HG02759 (cell line): ENCODE measurements around the gene B3GNT5.
"Not testable (repeated sequence)": the region's sequence is repeated elsewhere in the genome, so short reads cannot be mapped to it uniquely, and the experiment has no call there.

Source experiments
- ATAC-seq: cut with Tn5 transposase; IDR thresholded peaks from one replicate; pipeline ENCODE4 v1.9.1; 2021; ENCODE audit warnings: mild to moderate bottlenecking, moderate library complexity; ENCODE audit not compliant: unreplicated experiment

Gene B3GNT5

DNA sequence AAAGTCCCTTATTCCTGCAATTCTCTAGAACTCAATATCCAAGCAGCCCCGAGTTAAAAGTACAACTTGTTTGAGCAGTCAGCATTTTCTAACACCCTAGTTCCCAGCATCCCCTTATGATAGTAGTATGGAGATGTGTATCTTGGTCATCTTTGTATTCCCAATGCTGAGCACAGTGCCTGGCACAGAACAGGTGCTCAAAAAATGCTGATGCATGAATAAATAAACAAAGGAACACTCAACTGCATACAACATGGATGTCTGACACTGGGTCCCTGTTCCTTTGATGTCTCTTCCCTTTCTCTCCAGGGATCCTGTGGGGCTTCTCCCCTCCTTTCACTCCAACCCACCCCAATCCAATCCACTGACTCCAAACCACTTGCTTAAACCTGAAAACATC is 23.9 kb upstream of the B3GNT5 start:
- ATAC-seq = no peak

DNA sequence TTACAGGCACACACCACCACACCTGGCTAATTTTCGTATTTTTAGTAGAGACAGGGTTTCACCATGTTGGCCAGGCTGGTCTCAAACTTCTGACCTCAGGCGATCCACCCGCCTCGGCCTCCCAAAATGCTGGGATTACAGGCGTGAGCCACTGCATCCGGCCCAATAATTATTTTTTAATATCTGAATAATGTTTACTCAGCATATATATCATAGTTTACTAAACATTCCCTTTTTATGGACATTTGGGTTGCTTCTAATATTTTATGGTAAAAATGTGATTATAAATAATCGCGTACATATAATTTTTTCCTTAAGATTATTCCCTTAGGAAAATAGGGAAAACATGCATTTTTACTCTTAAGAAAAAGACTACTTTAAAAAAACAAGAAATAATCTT is 22.8 kb upstream of the B3GNT5 start:
- ATAC-seq = not testable (repeated sequence)

DNA sequence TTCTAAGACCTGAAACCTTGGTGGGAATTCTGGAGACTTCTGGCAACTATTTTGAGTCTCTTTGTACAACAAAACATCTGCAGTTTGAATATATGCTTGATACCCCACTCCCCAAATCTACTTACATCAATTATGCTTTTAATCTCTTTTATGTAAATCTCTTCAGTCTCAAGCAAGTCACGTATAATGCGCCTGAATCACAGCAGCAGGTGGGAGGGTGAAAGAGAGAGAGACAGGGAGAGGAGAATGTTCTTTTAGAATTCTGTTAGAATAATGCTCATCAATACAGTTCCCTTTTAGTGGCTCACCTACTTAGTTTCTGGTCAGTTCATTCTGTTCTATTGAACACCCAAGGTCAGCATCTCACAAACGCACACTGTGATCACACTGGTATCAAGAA is 22.2 kb upstream of the B3GNT5 start:
- ATAC-seq = no peak

DNA sequence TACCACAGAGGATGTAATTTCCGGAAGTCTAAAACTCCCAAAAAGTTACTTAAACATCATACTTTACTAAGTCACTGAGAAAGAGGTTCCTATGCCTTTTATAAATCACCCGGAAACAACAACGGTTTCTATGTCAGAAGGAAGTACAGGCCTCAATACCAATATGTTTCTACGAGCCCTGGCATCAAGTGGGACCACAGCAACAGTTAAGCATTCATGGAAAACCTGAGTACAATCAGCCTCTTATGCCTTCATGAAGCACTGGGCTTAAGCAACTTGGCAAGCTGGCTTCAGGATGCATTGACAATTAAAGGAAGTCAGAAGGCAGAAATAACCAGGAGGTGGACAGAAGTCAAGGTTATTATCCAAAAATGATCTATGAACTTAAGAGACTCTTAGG is 19.1 kb upstream of the B3GNT5 start:
- no peak for ATAC-seq

DNA sequence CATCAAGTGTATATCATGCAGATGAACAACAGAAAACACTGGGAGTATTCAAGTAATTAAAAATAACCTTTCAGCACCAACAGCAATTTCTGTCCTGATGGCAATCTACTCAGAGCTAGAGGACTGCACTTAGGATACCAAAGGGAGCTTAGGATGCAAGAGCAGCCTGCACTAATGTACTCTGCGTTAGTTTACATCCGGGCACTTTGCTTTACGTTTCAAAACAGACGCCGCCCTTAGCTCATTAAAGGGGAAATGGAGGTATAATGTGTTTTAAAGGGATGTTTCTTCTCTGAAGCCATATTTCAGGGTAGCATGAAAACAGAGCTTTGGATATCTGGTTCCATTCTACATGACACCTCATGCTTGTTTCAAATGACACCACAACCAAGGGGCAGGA is 14.0 kb upstream of the B3GNT5 start:
- ATAC-seq = no peak

DNA sequence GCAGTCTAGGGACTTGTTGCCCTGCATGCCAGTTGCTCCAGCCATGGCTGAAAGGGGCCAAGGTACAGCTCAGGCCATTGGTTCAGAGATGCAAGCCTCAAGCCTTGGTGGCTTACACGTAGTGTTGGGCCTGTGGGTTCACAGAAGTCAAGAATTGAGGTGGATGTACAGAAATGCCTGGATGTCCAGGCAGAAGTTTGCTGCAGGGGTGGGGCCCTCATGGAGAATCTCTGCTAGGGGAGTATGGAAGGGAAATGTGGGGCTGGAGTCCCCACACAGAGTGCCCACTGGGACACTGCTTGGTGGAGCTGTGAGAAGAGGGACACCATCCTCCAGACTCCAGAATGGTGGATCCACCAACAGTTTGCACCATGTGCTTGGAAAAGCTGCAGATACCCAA is 10.6 kb upstream of the B3GNT5 start:
- ATAC-seq = no peak

DNA sequence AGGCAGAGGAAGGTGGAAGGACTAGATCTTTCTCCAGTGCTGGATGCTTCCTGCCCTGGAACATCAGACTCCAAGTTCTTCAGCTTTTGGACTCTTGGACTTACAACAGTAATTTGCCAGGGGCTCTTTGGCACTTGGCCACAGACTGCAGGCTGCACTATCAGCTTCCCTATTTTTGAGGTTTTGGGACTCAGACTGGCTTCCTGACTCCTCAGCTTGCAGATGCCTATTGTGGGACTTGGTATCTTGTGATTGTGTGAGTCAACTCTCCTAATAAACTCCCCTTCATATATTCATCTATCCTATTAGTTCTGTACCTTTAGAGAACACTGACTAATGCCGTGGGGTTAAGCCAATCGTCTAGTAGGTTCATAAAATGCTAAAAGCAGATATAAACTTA is 8.8 kb upstream of the B3GNT5 start:
- ATAC-seq = no peak

DNA sequence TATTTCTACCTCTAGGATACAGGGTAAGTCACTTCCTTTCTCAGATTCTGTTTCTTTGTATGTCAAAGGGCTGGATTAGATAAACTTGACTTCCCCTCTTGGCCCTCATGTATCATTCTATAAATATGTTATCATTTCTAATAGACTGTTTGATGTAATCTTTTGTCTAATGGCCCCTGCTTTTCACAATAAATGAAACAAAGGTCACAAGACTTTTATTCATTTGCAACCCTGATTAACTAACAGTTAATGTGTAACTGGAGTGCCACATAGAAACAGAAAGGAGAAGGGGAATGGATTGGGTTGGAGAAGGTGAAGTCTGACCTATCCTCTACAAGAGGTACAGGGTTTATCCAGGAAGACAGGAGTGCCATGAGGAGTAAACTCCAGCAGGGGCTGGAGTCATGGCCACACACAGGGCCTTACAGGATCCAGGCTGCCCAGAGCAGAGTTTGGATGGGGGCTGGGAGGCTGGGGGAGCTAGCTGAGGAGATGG is 8.0 kb upstream of the B3GNT5 start:
- ATAC-seq = no peak

DNA sequence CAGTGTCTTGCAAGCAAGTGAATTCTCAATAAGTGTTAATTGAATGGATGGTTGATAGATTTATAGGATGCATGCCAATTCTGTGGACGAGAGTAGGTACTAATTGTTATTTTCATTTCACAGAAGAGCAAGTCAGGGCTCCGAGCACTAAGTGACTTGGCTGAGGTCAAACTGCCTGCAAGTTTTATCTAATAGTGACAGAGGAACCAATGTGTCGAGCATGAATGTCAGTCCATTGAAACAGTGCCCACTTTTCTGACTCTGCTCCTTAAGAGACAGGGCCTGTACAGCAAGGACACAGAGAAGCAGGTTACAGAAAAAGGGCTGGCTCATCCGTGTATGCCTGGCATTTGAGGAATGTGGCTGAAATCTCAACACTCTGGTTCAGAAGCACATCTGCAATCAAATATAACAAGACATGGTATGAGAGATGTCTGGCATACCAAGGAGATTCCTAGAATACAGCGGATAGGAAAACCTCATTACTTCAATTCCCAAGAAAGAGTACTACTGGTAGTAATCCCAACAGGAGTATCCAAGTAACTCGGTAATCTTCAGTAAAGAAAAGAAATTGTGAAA is 6.0 kb upstream of the B3GNT5 start:
- ATAC-seq = no peak

DNA sequence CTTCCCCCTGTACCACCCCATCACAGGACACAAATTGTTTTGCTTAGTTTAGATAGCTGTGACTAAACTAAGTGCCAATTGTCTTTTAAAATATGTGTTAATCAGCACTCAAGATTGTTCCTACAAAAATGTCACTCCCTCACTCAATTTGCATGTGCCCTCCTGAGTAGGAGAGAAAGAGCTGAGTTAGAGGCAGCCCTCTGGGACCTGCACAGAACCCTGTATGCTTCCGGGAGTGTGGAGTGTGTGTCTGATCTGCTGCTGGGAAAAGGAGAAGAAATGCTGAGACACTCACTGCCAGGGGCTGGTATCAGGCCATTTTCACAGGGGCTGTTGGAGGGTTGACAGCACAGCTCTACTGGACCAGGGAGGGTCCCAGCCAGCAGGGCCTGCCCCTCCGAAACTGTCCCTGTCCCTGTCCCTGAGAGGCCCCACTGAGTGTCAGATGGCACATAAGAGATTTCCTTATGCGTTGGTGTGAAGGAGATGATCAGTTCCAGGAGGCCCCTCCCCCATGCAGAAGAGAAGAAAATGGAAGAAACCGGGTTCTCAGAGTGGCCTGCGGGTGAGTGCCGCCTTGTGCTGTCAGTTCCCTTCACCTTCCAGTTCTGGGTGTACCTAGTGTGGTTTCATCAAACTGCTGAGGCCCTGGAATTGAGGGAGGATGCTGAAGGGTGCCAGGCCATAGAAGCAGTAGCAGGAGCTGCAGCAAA is 3.9 kb upstream of the B3GNT5 start:
- ATAC-seq = no peak

DNA sequence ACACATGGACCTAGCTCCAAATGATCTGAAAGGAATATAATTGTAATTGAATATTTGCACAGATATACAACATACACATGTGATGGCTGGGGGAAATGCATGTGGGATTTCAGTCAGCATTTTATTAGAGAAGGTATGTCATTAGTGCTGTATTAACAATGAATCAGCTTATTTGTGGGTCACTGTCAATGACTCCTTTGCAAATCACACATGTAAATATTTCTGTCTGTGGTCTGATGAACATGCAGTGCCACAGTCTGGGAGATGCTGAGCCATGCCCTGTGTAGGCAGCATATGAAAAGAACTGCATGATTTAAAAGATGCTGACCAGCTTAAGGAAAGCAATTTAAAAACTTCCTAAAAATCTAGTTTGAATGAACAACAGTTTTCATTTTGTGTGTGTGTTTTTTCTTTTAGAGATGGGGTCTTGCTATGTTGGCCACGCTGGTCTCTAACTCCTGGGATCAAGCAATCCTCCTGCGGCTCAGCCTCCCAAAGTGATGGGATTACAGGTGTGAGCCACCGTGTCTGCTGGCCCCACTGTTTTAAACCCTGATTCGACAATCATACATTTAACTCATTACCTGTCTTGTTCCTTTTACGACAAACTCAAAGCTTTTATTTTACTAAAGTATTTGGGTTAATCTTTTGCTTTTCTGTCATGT is 803 bp upstream of the B3GNT5 start:
- ATAC-seq = no peak

DNA sequence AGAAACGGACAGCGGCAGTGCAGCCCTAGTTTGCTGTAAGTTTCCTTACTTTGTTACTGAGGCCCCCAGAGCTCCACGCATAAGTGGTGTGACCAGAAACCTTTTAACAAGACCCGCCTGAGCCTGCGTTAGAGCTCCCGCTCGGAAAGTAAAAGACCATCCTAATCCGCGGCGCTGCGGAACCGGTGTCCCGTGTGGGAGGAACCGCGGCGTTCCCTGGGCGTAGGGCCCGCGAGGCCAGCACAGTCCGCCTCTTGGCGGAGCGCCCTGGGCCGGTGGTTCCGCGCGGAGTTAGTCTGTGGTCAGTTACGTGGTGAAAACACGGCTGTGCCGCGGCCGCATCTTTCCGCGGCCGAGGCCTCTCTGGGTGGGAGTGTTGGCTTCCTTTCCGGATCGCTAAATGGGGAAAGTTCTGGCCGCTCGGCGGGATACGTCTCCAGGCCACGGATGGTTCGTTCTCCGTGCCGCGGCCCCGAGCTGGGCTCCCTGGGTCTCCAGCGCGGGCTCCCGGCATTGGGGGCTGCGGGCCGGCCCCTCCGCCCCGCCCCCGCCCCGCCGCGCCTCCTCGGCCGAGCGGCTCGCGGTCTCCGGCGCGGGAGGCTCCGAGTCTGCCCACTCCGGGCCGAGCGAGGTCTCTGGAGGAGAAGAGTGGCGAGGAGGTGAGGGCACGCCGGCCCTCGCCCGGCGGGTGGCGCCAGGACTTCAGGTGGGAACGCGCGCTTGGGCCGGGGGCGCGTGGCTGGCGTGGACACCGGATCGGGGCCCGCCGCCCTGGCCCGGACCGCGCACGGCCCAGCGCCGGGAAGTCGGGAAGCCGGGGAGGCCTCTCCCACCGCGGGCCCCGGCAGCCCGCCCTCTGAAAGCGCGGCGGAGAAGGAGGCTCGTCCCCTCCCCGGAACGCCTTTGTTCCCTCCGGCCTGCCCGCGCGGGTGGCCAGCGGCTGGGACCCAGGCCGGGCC is 754 bp downstream of the B3GNT5 start:
- peak; percentile 43 for ATAC-seq

DNA sequence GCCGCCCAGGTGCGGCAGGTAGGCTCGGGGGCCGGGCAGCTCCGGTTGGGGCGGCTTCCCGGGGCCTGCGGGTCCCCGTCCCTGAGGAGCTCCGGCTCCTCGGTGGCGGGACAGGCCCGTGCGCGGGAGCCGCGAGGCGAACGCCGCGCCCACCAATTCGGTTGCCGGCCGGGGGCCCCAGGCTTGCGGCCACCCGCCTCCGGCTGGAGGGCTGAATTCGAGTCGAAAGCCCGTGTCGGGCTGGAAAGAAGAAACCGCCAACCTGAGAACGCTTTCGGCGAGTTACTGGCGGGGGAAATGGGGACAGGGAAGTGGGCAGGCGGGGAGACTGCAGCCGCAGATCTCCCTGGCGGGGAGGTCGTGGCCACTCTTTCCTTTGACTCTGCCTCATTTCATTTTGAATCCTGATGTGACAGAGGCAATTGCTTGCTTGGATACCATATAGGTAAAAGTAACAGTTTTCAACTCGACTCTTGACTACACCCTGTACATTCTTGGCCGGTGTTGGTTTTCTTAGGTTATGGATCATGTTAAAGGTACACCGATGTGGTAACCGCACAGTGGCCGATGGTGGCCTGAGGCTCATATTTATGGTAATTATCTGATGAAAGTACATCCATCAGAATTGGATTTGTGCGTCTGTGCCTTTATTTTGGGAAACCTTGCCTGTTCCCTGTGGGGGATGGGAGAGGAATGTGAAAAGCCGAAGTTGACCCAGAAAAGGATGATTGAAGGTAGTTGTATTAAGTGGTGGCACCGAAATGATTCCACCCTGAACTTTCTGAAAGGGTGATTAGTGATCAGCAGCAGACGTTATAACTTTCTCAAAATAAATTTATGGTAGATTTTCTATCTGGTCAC is 1.7 kb downstream of the B3GNT5 start:
- ATAC-seq = peak; percentile 24

DNA sequence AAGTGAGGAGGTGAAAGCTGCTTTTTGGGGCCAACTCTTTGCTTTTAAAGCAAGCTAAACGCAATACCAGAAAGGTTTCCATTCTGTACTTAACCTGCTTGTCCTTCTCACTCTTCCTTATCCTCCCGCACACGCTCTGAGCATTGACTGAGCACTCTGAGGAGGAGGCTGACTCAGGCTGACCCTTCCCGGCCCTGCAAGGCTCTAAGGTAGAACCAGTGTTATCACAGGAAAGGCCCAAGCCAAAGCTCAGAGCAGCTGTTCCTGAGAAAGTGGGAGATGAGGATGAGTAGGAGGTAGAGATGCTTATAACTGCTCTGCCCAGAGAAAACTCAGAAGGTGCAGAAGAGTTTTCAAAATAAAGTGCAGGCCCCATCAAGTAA is 2.3 kb downstream of the B3GNT5 start:
- ATAC-seq = no peak

DNA sequence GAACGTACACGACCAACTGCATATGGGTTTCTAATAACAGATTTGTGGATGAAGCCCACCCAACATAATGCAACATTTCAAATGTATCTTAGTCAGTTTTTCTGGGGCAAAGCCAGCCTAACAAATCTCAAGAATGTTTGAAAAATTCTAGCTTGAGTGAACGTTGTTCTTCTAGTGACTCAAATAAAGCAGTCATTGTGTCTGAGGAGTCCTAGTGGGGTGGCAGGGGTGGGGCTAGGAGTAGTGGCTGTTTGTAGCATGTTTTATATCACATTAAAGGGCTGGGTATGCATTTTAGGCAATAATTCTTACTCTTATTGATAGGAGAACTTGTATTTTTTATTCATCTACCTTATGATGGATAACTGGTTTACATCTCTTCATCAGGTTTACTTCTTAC is 6.0 kb downstream of the B3GNT5 start:
- no peak for ATAC-seq

DNA sequence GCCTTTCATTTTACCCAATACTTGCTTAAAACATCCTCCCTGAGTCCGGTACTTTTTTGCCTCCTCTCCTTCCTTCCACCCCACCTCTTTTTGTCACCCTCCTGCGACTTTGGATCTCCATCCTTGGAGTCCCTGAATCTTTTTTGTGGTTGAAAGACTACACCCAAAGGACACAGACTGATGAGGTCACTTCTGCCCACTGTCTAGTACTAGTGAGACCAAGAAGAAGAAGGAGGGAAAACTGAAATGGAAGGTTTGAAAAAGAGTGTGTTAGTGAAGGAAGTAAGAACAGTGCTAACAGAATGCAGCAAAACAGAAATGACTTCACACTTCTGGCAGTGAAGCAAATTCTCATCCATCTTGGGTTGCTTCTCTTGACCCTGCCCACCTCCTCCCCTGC is 6.6 kb downstream of the B3GNT5 start:
- no peak for ATAC-seq

DNA sequence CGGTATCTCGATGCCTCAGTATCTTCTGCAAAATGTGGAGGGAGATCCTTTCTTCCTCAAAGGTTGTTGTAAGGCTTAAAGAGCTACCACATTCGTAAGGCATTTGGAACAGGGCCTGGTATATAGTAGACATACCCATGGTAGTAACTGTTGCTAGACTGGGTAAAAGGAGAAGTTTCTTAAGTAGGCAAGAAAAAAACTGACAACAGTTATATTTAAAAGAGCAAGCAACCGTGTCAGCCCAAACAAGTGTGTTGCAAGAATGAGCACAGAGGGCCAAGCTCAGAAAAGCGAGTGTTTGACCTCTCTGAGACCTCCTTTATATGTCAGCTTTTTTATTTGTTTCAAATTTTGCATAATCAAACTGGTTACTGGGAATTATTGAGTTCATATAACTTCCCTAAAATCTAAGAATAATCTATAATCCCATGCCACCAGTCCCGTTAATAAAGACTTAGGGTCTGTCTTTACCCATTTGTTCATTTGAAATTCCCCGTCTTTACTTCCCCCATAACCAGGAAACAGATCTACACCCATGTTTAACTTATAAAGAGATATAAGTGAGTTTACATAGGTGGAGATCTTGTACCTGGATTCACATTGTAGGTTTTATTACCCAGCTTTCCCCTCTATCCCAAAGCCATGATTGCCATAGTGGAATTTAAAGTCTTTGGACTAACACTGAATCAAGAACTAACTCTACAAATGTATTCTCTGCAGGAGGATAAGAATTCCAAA is 7.3 kb downstream of the B3GNT5 start:
- ATAC-seq = no peak

DNA sequence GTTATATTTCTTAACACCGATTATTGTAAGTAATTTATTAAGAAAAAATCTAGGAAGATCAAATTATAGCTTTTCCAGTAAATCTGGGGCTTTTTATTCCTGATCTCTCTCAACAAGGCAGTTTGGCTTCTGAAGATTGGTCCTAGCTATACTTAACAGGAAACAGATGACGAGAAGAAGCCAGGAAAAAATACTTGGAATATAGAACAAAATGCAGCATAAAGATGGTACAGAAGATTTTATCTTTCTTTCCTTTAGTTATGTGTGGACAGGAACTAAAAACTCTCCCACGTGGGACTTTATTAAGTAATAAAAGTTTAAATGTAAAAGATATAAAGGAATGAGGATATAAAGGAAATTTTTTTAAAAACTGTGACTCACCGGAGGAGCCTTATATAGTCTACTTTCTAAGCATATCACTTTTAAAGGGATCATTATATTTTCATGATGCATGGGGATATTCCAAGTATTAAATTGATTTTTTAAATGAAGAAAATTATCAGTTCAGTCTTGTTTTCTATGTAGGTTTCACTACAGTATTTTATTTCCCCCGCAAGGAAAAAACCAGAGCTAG is 8.2 kb downstream of the B3GNT5 start:
- no peak for ATAC-seq

DNA sequence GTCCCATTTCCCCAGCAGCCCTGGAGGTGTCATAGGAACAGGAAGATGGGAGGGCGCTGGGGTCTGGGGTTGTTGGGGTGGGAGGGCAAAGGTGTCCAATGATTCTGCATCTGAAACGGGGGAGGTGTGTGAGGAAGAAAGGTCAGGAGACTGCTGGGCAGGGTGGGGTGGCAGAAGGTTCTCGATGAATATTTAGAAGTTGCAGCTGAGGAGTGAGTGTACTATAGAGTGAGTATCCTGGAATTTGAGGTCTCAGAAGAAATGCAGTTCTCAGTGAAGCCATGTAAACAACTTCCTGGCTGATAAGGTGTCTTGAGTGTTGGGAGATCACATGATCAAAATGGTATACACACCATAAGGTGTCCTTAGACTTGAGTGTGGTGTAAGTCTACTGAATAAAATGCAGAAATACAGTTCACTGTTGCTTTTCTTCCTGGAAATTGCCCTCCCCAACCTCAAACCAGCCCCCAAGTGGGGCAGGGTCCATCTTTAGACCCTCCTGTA is 9.9 kb downstream of the B3GNT5 start:
- ATAC-seq = no peak
